Skeletal muscle cell (primary cell): ENCODE measurements around the gene BACH2.
"Not testable (repeated sequence)": the region's sequence is repeated elsewhere in the genome, so short reads cannot be mapped to it uniquely, and the experiment has no call there.

Source experiments
- DNase-seq: peaks from one replicate; pipeline ENCODE4 v3.0.0-alpha.2; 2010; ENCODE audit warnings: low read depth
- H3K4me3 ChIP-seq: 2 replicates; pipeline ENCODE4 v1.5.1; 2011; ENCODE audit warnings: low read depth, mild to moderate bottlenecking, control low read depth, low read length, moderate library complexity

BACH2 gene

GRCh38 chr6:90170601-90171000 lies 126.0 kb downstream of the BACH2 start:
- H3K4me3 ChIP-seq: no peak overlapping the region
- DNase-seq: no peak

- DNase-seq: no peak
- no peak overlapping the region for H3K4me3 ChIP-seq
Observed at GRCh38 chr6:90169374-90169773, 127.3 kb downstream of the BACH2 start.

GRCh38 chr6:90168693-90169131 lies 127.9 kb downstream of the BACH2 start:
- no peak overlapping the region for H3K4me3 ChIP-seq
- peak; percentile 13 for DNase-seq

- no peak overlapping the region for H3K4me3 ChIP-seq
- DNase-seq: no peak
Observed at GRCh38 chr6:90167514-90168379, 128.9 kb downstream of the BACH2 start.

GRCh38 chr6:90166155-90166924 lies 130.3 kb downstream of the BACH2 start:
- DNase-seq, H3K4me3 ChIP-seq: not testable (repeated sequence)

- H3K4me3 ChIP-seq: no peak overlapping the region
- DNase-seq: no peak
Observed at GRCh38 chr6:90162648-90163387, 133.8 kb downstream of the BACH2 start.

- no peak for DNase-seq
- H3K4me3 ChIP-seq: no peak overlapping the region
Observed at GRCh38 chr6:90160013-90160412, 136.6 kb downstream of the BACH2 start.

GRCh38 chr6:90159452-90159851 lies 137.2 kb downstream of the BACH2 start:
- no peak for DNase-seq
- H3K4me3 ChIP-seq: no peak overlapping the region

GRCh38 chr6:90158936-90159335 lies 137.7 kb downstream of the BACH2 start:
- H3K4me3 ChIP-seq: no peak overlapping the region
- DNase-seq: no peak

GRCh38 chr6:90157441-90157840 lies 139.2 kb downstream of the BACH2 start:
- H3K4me3 ChIP-seq: no peak overlapping the region
- no peak for DNase-seq

- no peak for DNase-seq
- no peak overlapping the region for H3K4me3 ChIP-seq
Observed at GRCh38 chr6:90156861-90157260, 139.8 kb downstream of the BACH2 start.

- H3K4me3 ChIP-seq: no peak overlapping the region
- DNase-seq: no peak
Observed at GRCh38 chr6:90154755-90155470, 141.7 kb downstream of the BACH2 start.

- H3K4me3 ChIP-seq: no peak overlapping the region
- DNase-seq: no peak
Observed at GRCh38 chr6:90151576-90152422, 144.8 kb downstream of the BACH2 start.

- no peak for DNase-seq
- H3K4me3 ChIP-seq: no peak overlapping the region
Observed at GRCh38 chr6:90149280-90149679, 147.4 kb downstream of the BACH2 start.

GRCh38 chr6:90148867-90149266 lies 147.8 kb downstream of the BACH2 start:
- no peak for DNase-seq
- H3K4me3 ChIP-seq: no peak overlapping the region

GRCh38 chr6:90146921-90147649 lies 149.6 kb downstream of the BACH2 start:
- H3K4me3 ChIP-seq: no peak overlapping the region

GRCh38 chr6:90146024-90146423 lies 150.6 kb downstream of the BACH2 start:
- DNase-seq: no peak
- no peak overlapping the region for H3K4me3 ChIP-seq

More at GRCh38 chr6:90146921-90147649, 149.6 kb downstream of the BACH2 start:
- DNase-seq: no peak
